Activated CD8-positive, alpha-beta T cell treated with anti-CD3 and anti-CD28 coated beads, Interleukin-2, amount 10 ng/mL, durations not matched to agents 7 days and 5 days (primary cell): ENCODE measurements around the gene NEK5. TPM values are rescaled to one million over a fixed set of nuclear protein-coding genes. Genes with fewer than 3 reads are reported as not detected.

Experiments used
- ATAC-seq: fragments of 150-1000 bp; cut with Tn5 transposase; one replicate; pipeline ENCODE4 v1.10.0; 2021; ENCODE audit warnings: moderate library complexity
- CTCF ChIA-PET: fragments of 350-600 bp; sonication (Branson Sonifier 250); formaldehyde crosslinking; loops from one replicate; lab custom pipeline; 2021; ENCODE audit warnings: antibody characterized with exemption; lab: Charles Lee
- POLR2A ChIA-PET: fragments of 350-600 bp; sonication (Branson Sonifier 250); formaldehyde crosslinking; loops from one replicate; lab custom pipeline; 2021; ENCODE audit warnings: antibody characterized with exemption; lab: Charles Lee
- DNase-seq: peaks from one replicate; pipeline ENCODE4 v3.0.0-alpha.2; 2020
- H3K27ac Mint-ChIP-seq: one replicate; pipeline ENCODE4 v1.8.0; 2021; ENCODE audit warnings: mild to moderate bottlenecking, mixed read lengths
- H3K27me3 Mint-ChIP-seq: one replicate; pipeline ENCODE4 v1.8.0; 2021; ENCODE audit warnings: low read depth, mixed read lengths
- H3K36me3 Mint-ChIP-seq: one replicate; pipeline ENCODE4 v1.8.0; 2021; ENCODE audit warnings: low read depth, mixed read lengths
- H3K4me1 Mint-ChIP-seq: one replicate; pipeline ENCODE4 v1.8.0; 2021; ENCODE audit warnings: low read depth, mixed read lengths
- H3K4me3 Mint-ChIP-seq: one replicate; pipeline ENCODE4 v1.8.0; 2021; ENCODE audit warnings: mild to moderate bottlenecking, mixed read lengths
- H3K9me3 Mint-ChIP-seq: one replicate; pipeline ENCODE4 v1.8.0; 2022; ENCODE audit warnings: mixed read lengths; ENCODE audit not compliant: insufficient read depth
- total RNA-seq, 2 experiments: library from RNA; stranded (reverse); gene quantifications; one replicate each; pipeline ENCODE4 v1.2.3, GENCODE V29; 2021

NEK5 gene
- total RNA-seq, 2 experiments from 2014 or later = not detected

DNA sequence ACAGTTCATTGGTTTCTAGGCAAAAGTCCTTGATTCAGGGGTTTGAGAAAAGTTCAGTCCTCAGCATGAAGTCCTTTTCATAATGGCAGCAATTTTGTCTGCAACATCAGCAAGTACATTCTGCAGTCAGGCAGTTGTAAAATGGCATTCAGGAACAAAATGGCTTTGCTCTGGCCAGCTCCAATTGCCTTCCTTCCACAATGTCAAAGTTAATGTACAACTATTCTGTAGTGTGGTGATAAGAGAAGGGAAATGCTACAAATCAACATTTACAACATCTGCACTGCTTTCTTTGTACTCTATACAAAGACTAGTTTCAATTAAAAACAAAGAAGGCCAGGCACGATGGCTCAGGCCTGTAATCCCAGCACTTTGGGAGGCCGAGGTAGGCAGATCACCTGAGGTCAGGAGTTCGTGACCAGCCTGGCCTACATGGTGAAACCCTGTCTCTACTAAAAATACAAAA lies 32.3 kb upstream of the NEK5 start:
- H3K4me3 Mint-ChIP-seq = no peak overlapping the region
- peaks cover 24% of the 10 kb centered on the region for H3K27me3 Mint-ChIP-seq
- peaks cover 30% of the 10 kb centered on the region for H3K4me1 Mint-ChIP-seq
- no peaks in the 10 kb centered on the region for H3K9me3 Mint-ChIP-seq
- POLR2A ChIA-PET = no interaction called here
- DNase-seq = no peak
- H3K27ac Mint-ChIP-seq = no peak overlapping the region
- H3K36me3 Mint-ChIP-seq = peaks cover 8% of the 10 kb centered on the region
- CTCF ChIA-PET = interaction anchor here (1.1 to 2.1 kb wide), 3 partner anchors 34 to 346 kb away, joined by 3 to 5 read pairs (median 4); no protein-coding TSS in a partner anchor
- ATAC-seq = no peak

DNA sequence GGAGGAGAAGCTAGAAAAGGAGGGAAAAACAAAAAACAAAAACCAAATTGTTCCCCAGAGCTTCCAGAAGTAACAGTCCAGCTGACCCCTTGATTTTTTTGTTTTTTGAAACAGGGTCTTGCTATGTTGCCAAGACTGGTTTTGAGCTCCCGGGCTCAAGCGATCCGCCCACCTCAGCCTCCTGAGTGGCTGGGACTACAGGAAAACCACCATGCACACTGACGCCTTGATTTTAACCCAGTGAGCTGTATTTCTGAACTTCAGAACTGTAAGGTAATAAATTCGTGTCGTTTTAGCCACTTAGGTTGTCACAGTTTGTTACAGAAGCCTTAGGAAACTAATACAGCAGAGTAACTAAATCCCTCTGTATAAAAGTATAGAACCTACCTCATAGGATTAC lies 31.6 kb upstream of the NEK5 start:
- Mint-ChIP-seq H3K27me3 (peaks cover 24% of the 10 kb centered on the region), H3K4me1 (peaks cover 30% of the 10 kb centered on the region), H3K27ac (no peak overlapping the region), H3K9me3 (no peaks in the 10 kb centered on the region), H3K36me3 (peaks cover 8% of the 10 kb centered on the region), H3K4me3 (no peak overlapping the region)
- ChIA-PET CTCF (interaction anchor here (1.1 to 2.1 kb wide), 3 partner anchors 34 to 345 kb away, joined by 3 to 5 read pairs (median 4); no protein-coding TSS in a partner anchor), POLR2A (interaction anchor here (1.2 to 1.3 kb wide), 2 partner anchors 33 to 148 kb away, joined by 4 to 5 read pairs; partner anchors contain the start of gene ALG11)
- no peak for DNase-seq
- no peak for ATAC-seq

DNA sequence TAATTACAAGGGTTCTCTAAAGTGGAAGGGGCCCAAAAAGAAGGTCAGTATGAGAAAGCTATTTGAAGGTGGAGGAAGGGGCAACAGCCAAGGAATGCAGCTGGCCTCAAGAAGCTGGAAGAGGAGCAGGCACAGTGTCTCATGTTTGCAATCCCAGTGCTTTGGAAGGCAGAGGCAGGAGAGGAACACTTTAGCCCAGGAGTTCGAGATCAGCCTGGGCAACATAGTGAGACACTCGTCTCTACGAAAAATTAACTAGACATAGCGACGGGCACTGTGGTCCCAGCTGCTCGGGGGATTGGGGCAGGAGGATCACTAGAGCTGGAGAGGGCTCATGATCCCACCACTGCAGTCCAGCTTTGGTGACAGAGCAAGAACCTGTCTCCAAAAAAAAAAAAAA lies 31.2 kb upstream of the NEK5 start:
- H3K4me1 Mint-ChIP-seq = peaks cover 30% of the 10 kb centered on the region
- ChIA-PET POLR2A (interaction anchor here (1.2 to 1.3 kb wide), 2 partner anchors 34 to 148 kb away, joined by 4 to 5 read pairs; partner anchors contain the start of gene ALG11), CTCF (interaction anchor here (1.1 to 2.1 kb wide), 2 partner anchors 36 to 345 kb away, joined by 3 to 5 read pairs; no protein-coding TSS in a partner anchor)
- H3K4me3 Mint-ChIP-seq = peak overlapping the region; percentile 77
- H3K36me3 Mint-ChIP-seq = peaks cover 5% of the 10 kb centered on the region
- no peaks in the 10 kb centered on the region for H3K9me3 Mint-ChIP-seq
- H3K27ac Mint-ChIP-seq = peak overlapping the region; percentile 58
- H3K27me3 Mint-ChIP-seq = peaks cover 27% of the 10 kb centered on the region
- ATAC-seq (no peak), DNase-seq (no peak)

DNA sequence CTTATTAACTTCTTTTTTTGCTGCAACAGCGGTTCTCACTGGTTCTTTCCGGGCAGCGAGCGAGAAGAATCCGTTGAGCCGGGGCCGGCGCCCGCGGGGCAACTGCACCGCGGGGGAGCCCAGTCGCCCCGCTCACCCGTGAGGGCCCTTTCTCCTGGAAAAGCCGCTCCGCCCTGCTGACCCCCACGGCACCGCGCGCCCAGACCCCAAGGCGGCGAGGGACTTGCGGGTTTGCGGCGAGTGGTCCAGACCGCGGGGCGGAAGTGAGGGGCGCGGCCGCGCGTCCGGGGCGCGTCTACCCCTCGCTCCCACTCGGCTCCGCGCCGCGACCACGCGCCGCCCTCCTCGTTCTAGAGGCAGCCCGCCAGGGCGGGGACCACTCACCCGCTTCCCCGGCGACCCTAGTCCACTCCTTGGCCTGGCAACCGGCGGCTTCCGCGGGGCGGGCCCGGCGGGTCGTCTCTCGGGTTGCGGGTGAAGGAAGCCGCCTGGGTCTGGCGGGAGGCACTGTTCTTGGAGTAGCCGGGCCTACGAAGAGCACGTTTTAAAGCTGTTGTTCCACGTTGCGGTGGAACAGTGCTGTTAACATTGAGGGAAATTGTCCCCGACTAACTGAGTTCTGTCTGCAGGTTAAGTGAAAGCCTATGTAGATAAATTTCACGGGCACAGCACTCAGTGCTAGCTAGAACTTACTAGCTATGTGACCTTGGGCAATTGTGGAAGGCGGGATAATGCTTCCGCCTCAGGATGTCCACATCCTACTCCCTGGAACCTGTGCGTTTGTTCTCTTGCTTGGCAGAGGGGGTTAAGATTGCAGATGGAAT lies 30.5 kb upstream of the NEK5 start, which contains the start of gene NEK3:
Gene NEK3 (minus strand): TSS at position 439 of the 824 bp plus-strand sequence. CDS start 3,406 bp downstream, outside the sequence.
- ChIA-PET POLR2A (interaction anchor here (1.2 to 1.3 kb wide), 2 partner anchors 35 to 147 kb away, joined by 4 to 5 read pairs; partner anchors contain the start of gene ALG11), CTCF (interaction anchor here (2.1 kb wide), 1 partner anchor 35 kb away, joined by 5 read pairs; no protein-coding TSS in a partner anchor)
- ATAC-seq = peak; percentile 86
- peaks cover 29% of the 10 kb centered on the region for H3K27me3 Mint-ChIP-seq
- peak; percentile 56 for DNase-seq
- H3K4me1 Mint-ChIP-seq = peaks cover 30% of the 10 kb centered on the region
- peak within 1 kb of the TSS; percentile 77 for H3K4me3 Mint-ChIP-seq
- peaks cover 5% of the 10 kb centered on the region for H3K36me3 Mint-ChIP-seq
- H3K9me3 Mint-ChIP-seq = no peaks in the 10 kb centered on the region
- peak within 1 kb of the TSS; percentile 58 for H3K27ac Mint-ChIP-seq

- H3K4me1 Mint-ChIP-seq = peaks cover 30% of the 10 kb centered on the region
- ATAC-seq = no peak
- H3K27me3 Mint-ChIP-seq = peaks cover 29% of the 10 kb centered on the region
- no peaks in the 10 kb centered on the region for H3K9me3 Mint-ChIP-seq
- H3K27ac Mint-ChIP-seq = peak overlapping the region; percentile 48
- CTCF ChIA-PET = no interaction called here
- peaks cover 5% of the 10 kb centered on the region for H3K36me3 Mint-ChIP-seq
- H3K4me3 Mint-ChIP-seq = peak overlapping the region; percentile 77
- POLR2A ChIA-PET = no interaction called here
- DNase-seq = no peak
Observed at GRCh38 chr13:52158629-52159158, 29.8 kb upstream of the NEK5 start.

DNA sequence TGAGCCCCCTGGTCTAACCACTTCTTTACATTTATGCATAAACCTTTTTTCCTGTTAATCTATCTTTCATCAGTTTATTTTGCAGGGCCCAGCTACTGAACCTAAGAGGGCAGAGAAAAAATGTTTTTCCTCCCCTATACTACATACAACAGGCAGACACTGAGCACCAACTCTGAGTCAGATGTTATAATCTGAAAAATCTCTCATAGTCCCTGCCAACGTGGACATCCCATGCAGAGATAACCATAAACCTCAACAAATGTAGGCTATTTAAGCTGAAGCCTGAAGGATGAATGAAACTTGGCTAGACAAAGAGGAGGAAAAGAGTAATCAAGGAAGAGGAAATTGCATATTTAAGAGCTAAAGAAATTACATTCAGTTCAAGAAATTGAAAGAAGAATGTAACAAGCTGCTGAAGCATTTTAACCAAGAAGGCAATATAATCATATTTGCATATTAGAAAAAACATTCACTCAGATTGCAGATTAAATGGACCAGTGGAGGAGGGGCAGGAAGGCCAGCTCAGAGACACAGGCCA lies 27.9 kb upstream of the NEK5 start:
- Mint-ChIP-seq H3K4me3 (no peak overlapping the region), H3K27me3 (peaks cover 29% of the 10 kb centered on the region), H3K9me3 (no peaks in the 10 kb centered on the region), H3K36me3 (peaks cover 5% of the 10 kb centered on the region), H3K27ac (no peak overlapping the region), H3K4me1 (peaks cover 23% of the 10 kb centered on the region)
- CTCF ChIA-PET = interaction anchor here (1.1 to 1.5 kb wide), 3 partner anchors 158 to 341 kb away, joined by 3 to 4 read pairs (median 3); partner anchors contain the start of gene VPS36
- no peak for DNase-seq
- POLR2A ChIA-PET = interaction anchor here (0.7 to 1.4 kb wide), 3 partner anchors 10 to 189 kb away, joined by 3 to 4 read pairs (median 3); no protein-coding TSS in a partner anchor
- ATAC-seq = no peak

GRCh38 chr13:52155177-52155576 lies 26.3 kb upstream of the NEK5 start:
- no peak for DNase-seq
- Mint-ChIP-seq H3K4me3 (no peak overlapping the region), H3K27me3 (peaks cover 29% of the 10 kb centered on the region), H3K9me3 (no peaks in the 10 kb centered on the region), H3K27ac (no peak overlapping the region), H3K36me3 (peaks cover 5% of the 10 kb centered on the region), H3K4me1 (peaks cover 18% of the 10 kb centered on the region)
- no peak for ATAC-seq
- POLR2A ChIA-PET = no interaction called here
- CTCF ChIA-PET = no interaction called here

GRCh38 chr13:52147225-52147624 lies 18.4 kb upstream of the NEK5 start:
- ChIA-PET POLR2A (interaction anchor here (0.8 kb wide), 1 partner anchor 10 kb away, joined by 3 read pairs; no protein-coding TSS in a partner anchor), CTCF (no interaction called here)
- no peak for DNase-seq
- no peak overlapping the region for H3K27ac Mint-ChIP-seq
- H3K4me1 Mint-ChIP-seq = no peaks in the 10 kb centered on the region
- no peaks in the 10 kb centered on the region for H3K9me3 Mint-ChIP-seq
- H3K4me3 Mint-ChIP-seq = no peak overlapping the region
- ATAC-seq = no peak
- no peaks in the 10 kb centered on the region for H3K36me3 Mint-ChIP-seq
- no peaks in the 10 kb centered on the region for H3K27me3 Mint-ChIP-seq

DNA sequence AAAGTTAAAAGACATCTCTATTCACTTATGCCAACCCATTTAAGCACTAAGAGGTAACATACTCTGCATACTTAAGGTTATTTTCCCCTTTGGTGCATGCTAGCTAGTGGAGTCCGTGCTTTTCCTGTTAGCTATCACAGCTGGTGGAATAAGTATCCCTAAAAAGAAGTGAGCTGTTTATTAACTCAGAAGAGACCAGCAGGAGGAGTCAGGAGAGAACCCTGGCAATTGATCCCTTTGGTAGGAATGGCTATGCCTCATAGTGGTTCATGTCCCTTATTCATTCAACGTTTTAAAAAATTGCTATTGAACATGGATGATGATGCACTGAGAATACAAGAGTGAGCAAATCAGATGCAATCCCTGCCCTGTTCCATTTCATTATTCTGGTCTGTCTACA lies 12.4 kb upstream of the NEK5 start:
- POLR2A ChIA-PET = no interaction called here
- H3K4me3 Mint-ChIP-seq = no peak overlapping the region
- CTCF ChIA-PET = interaction anchor here (1.2 kb wide), 1 partner anchor 310 kb away, joined by 3 read pairs; no protein-coding TSS in a partner anchor
- H3K36me3 Mint-ChIP-seq = no peaks in the 10 kb centered on the region
- no peaks in the 10 kb centered on the region for H3K4me1 Mint-ChIP-seq
- ATAC-seq = no peak
- DNase-seq = no peak
- H3K27ac Mint-ChIP-seq = no peak overlapping the region
- no peaks in the 10 kb centered on the region for H3K9me3 Mint-ChIP-seq
- no peaks in the 10 kb centered on the region for H3K27me3 Mint-ChIP-seq

DNA sequence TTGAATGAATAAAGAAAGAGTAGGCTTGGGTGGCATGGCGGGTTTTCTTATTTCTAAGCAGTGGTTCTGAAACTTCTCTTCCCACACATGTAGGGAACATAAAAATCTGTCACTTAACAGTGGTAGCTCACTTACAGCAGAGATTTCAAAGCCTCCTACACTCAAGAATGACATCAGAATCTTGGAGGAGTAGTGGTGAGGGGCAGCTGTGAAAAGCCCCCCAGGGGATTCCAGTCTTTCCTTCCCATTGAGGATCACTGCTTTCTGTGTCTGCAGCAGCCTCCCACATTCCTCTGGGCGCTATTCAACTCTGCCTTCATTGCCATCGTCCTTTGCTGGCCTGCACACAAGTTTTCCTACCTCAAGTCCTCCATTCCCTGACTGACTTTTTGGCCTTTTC lies 8.6 kb upstream of the NEK5 start:
- CTCF ChIA-PET = interaction anchor here (0.7 kb wide), 1 partner anchor 137 kb away, joined by 3 read pairs; no protein-coding TSS in a partner anchor
- H3K27ac Mint-ChIP-seq = no peak overlapping the region
- POLR2A ChIA-PET = no interaction called here

DNA sequence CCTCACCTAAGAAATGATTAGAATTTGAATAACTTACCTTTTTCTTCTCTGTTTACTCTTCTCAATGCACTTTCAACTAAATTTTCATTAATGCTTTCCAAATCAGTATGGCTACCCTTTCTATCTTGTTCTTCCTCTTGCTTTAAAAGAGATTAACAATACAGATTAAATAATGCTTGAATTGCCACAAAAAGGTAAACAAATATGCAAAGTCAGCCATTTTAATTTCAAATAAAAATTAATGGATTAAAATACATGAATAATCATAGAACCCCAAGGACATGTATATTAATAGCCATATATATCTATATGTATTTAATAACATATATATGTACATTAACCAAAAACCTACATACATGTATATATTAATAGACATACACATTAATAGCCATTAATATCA lies 7.9 kb upstream of the NEK5 start:
- ATAC-seq = no peak

More for the DNA sequence above, 8.6 kb upstream of the NEK5 start:
- Mint-ChIP-seq H3K9me3 (no peaks in the 10 kb centered on the region), H3K27me3 (no peaks in the 10 kb centered on the region), H3K4me3 (no peak overlapping the region), H3K4me1 (no peaks in the 10 kb centered on the region), H3K36me3 (no peaks in the 10 kb centered on the region)
- DNase-seq (no peak), ATAC-seq (no peak)

More for the DNA sequence above, 7.9 kb upstream of the NEK5 start:
- no peaks in the 10 kb centered on the region for H3K36me3 Mint-ChIP-seq
- no peaks in the 10 kb centered on the region for H3K27me3 Mint-ChIP-seq
- H3K4me1 Mint-ChIP-seq = no peaks in the 10 kb centered on the region
- H3K4me3 Mint-ChIP-seq = no peak overlapping the region
- DNase-seq = no peak
- H3K9me3 Mint-ChIP-seq = no peaks in the 10 kb centered on the region
- ChIA-PET CTCF (no interaction called here), POLR2A (no interaction called here)
- no peak overlapping the region for H3K27ac Mint-ChIP-seq
